Measurements from ENCODE around the gene ATG14.
"Not testable (repeated sequence)": the region's sequence is repeated elsewhere in the genome, so short reads cannot be mapped to it uniquely, and the experiment has no call there.

Gene ATG14

GRCh38 chr14:55386037-55386808 lies 25.4 kb downstream of the ATG14 start:
- no peak for DNase-seq (ENCODE audit: low read depth)

GRCh38 chr14:55384536-55384935 lies 27.1 kb downstream of the ATG14 start:
- DNase-seq (ENCODE audit: low read depth) = no peak

DNA sequence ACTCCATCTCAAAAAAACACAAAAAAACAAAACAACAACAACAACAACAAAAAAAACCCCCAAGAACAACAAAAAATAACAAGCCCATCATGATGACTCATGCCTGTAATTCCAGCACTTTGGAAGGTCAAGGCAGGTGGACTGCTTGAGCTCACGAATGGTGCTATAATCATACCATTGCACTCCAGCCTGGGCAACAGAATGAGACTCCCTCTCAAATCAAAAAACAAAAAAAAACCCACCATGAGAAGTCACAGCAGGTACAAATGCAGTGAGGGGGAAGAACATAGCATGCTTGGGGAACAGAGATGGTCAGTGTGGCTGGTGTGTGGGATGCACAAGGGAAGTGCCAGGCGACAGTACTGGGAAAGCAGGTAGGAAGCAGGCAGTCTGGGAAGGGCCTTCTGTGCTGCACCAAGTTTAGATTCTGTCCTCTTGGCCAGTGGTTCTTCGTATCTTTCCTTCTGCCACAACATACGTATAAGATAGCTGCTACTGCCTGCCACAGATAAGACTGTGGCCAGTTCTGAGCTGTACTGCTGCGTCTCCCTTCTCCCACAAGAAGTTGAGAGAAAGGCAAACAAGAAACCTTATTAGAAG lies 28.0 kb downstream of the ATG14 start:
- DNase-seq (ENCODE audit: low read depth) = no peak

GRCh38 chr14:55383056-55383466 lies 28.6 kb downstream of the ATG14 start:
- not testable (repeated sequence) for DNase-seq (ENCODE audit: low read depth)

GRCh38 chr14:55382483-55382882 lies 29.1 kb downstream of the ATG14 start:
- no peak for DNase-seq (ENCODE audit: low read depth)

- DNase-seq (ENCODE audit: low read depth) = no peak
These were observed 30.1 kb downstream of the ATG14 start for GRCh38 chr14:55381561-55381960.

GRCh38 chr14:55381040-55381439 lies 30.6 kb downstream of the ATG14 start:
- DNase-seq (ENCODE audit: low read depth) = no peak

- DNase-seq (ENCODE audit: low read depth) = no peak
These were observed 34.4 kb downstream of the ATG14 start for GRCh38 chr14:55377236-55377635.

DNA sequence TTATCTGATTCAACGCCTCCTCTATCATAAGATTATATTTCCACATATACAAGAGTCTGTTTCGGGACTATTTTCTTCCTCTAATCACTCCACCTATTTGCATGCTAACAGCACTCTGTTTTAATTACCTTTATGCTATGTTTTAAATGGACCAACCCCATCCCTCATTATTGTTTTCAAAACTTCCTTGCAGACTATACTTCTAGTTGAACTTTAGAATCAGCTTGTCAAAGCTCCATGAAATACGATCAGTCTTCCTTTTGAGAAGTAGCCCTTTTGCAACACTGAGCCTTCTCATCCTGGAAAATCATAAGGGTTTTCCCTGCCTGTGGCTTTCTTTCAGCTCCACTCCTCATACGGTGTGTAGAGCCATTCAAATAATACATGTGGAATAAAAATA lies 36.9 kb downstream of the ATG14 start:
- no peak for DNase-seq (ENCODE audit: low read depth)

- DNase-seq (ENCODE audit: low read depth) = no peak
These were observed 37.6 kb downstream of the ATG14 start for GRCh38 chr14:55373784-55374705.

DNA sequence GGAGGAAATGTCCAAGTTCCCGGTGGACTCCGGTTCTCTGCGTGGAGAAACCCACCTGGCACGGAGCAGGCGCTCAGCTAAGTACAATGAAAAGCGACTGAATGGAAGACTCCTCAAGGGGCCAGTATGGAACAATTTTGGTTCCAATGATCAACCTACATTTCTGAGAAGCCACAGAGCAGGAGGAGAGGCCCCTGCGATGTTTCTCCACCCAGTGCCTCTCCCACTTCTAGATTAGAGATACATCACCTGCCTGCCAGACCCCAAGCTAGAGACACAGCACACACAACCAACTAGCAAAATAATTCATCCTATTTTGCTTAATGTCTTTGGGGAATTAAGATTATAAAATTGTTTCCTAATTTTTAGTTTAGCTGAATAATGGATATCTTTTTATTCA lies 38.8 kb downstream of the ATG14 start:
- no peak for DNase-seq (ENCODE audit: low read depth)

DNA sequence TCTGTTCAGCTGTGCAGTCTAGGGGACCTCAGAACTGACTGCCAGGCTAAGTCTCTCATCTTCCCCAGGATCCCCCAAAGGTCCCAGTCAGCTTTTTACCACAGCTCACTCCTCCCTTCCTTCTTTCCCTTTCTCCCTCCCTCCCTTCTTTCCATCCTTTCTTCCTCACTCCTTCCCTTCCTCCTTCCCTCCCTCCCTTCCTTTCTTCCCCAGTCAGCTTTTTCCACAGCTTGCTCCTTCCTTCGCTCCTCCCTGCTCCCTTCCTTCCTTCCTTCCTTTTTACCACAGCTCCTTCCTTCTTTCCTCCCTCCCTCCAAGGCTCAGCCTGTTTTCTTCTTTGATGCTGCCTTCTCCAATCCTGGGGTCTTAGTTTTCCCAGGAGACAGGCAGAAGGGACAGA lies 39.2 kb downstream of the ATG14 start:
- DNase-seq (ENCODE audit: low read depth) = no peak

GRCh38 chr14:55370883-55371455 lies 40.7 kb downstream of the ATG14 start:
- DNase-seq (ENCODE audit: low read depth) = no peak

GRCh38 chr14:55366271-55366670 lies 45.4 kb downstream of the ATG14 start:
- DNase-seq (ENCODE audit: low read depth) = peak; percentile 60

- DNase-seq (ENCODE audit: low read depth) = peak; percentile 8
These were observed 50.4 kb downstream of the ATG14 start for GRCh38 chr14:55361190-55361589.

GRCh38 chr14:55359307-55359706 lies 52.3 kb downstream of the ATG14 start:
- DNase-seq (ENCODE audit: low read depth) = no peak

- no peak for DNase-seq (ENCODE audit: low read depth)
These were observed 54.7 kb downstream of the ATG14 start for GRCh38 chr14:55356913-55357312.

DNA sequence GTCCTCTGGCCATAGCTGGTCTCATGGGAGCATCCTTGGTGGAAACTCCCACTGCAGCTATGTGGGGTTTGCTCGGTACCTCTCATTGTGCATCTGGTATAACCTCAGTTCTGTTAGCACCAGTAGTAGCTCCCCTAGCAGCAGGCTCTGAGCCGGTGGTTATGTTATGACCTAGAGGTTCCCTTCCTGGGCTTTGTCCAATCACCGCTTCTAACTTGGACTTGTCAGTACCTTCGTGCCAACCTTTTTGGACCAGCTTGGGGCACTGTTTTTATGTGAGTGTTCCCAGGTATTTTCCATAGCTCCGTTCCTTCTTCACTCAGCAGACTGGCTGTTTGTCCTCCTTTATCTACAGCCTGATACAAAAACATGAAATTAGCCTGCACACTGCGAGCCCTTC lies 55.7 kb downstream of the ATG14 start:
- DNase-seq (ENCODE audit: low read depth) = no peak

DNA sequence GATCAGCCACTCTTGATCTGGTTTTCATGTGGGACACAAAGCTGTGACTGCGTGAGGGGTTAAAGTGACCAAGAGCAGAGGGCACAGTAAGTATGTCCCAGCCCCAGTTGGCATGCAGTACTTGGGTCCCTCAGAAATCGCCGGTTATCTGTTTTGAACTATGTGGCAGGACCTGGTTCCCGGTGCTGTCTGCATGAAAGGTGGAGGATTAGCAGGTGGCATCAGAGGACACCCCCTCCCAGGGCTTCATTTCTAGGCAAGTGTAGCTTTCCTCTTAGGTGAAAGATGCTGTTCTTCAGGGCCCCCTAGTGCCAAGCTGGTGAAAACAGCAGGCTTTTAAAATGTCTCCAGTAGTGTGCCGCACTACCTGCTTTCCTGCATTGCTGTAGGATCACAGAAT lies 57.1 kb downstream of the ATG14 start:
- no peak for DNase-seq (ENCODE audit: low read depth)

DNA sequence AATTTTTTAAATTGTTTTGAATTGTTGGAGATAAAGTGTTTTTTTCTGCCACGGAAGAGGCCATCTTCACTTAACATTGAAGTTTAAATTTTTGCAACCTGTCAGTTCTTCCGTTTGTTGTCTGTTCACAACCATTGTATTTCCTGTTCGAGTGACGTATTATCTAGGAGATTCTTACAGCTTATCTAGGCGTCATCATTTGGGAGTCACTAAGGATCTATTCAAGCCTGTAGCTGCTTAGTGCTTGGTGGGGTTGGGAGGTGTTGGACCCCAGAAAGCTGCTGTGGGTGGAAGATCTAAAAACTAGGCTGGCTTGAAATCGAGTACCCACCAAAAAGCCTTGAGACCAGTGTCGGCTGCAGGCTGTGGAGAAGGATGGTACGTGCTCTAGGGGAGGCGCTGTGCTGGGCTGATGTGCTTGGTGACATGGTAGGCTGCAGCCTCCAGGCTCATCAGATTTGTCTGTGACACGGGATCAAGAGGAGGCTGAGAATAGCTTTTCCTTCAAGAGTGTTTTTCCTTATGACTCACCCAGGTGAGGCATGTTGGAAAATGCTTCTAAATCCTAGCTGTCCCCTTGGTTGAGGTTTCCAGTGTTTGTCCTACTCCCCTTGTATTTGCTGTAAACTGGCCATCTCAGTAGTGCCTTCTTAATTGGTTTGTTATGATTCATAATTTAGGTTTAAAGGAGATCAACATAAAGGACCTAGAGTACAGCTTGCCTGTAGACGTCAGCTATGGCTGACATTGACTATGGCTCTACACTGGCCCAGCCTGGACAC lies 57.8 kb downstream of the ATG14 start:
- DNase-seq (ENCODE audit: low read depth) = no peak

GRCh38 chr14:55352201-55352600 lies 59.4 kb downstream of the ATG14 start:
- no peak for DNase-seq (ENCODE audit: low read depth)

- DNase-seq (ENCODE audit: low read depth) = no peak
These were observed 60.5 kb downstream of the ATG14 start for GRCh38 chr14:55351111-55351510.

All from GM04504 (cell line).